ENCODE measurements around the gene CLCA2. TPM values are rescaled to one million over a fixed set of nuclear protein-coding genes. Genes with fewer than 3 reads are reported as not detected.

The CLCA2 gene
- total RNA-seq, 4 donors from 2014 or later, result 0.94 to 1.1 (median 1.0) TPM; not detected in 1

- DNase-seq (ENCODE audit: low spot score) (no peak), ATAC-seq (ENCODE audit: low FRiP score) (no peak)
- TF ChIP-seq CTCF (IDR thresholded peaks at IDR 0.05), result no peak
Measured at GRCh38 chr1:86478416-86479156, 54.6 kb downstream of the CLCA2 start.

GRCh38 chr1:86481966-86482365 is 58.0 kb downstream of the CLCA2 start:
- TF ChIP-seq CTCF (IDR thresholded peaks at IDR 0.05), result no peak
- DNase-seq (ENCODE audit: low spot score) (no peak), ATAC-seq (ENCODE audit: low FRiP score) (no peak)

- ATAC-seq (ENCODE audit: low FRiP score), result peak; percentile 59
- DNase-seq (ENCODE audit: low spot score), result no peak
- no peak for TF ChIP-seq CTCF (IDR thresholded peaks at IDR 0.05)
Measured at GRCh38 chr1:86487131-86487810, 63.3 kb downstream of the CLCA2 start.

- DNase-seq (ENCODE audit: low spot score), result no peak
- ATAC-seq (ENCODE audit: low FRiP score), result no peak
- TF ChIP-seq CTCF (IDR thresholded peaks at IDR 0.05), result no peak
Measured at GRCh38 chr1:86487811-86488141, 63.8 kb downstream of the CLCA2 start.

GRCh38 chr1:86489242-86489878 is 65.4 kb downstream of the CLCA2 start:
- DNase-seq (ENCODE audit: low spot score), result no peak
- ATAC-seq (ENCODE audit: low FRiP score), result no peak
- TF ChIP-seq CTCF (IDR thresholded peaks at IDR 0.05), result no peak

- TF ChIP-seq CTCF (IDR thresholded peaks at IDR 0.05), result no peak
- no peak for DNase-seq (ENCODE audit: low spot score)
- no peak for ATAC-seq (ENCODE audit: low FRiP score)
Measured at GRCh38 chr1:86491171-86491950, 67.4 kb downstream of the CLCA2 start.
